ENCODE data around the gene LIN52.

DNA sequence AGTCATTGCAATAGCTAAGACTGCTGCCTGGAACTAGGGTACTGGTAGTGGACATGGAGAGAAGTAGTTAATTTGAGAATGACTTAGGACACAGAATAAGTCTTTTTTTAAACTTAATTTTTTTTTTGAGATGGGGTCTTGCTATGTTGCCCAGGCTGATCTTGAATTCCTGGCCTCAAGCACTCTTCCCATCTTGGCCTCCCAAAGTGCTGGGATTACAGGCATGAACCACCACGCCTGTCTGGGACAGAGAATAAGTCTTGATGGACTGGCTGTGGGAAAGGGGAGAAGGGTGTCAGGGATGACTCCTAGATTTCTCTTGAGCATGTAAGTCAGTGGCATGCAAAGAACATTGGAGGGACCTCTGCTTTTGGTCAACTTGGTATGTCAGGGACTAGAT lies 42.9 kb downstream of the LIN52 start:
- TF ChIP-seq EZH2 (IDR thresholded peaks at IDR 0.05; ENCODE audit: borderline replicate concordance, low read depth, low read length, poor library complexity, severe bottlenecking) = no peak
- TF ChIP-seq, protein P1, sequence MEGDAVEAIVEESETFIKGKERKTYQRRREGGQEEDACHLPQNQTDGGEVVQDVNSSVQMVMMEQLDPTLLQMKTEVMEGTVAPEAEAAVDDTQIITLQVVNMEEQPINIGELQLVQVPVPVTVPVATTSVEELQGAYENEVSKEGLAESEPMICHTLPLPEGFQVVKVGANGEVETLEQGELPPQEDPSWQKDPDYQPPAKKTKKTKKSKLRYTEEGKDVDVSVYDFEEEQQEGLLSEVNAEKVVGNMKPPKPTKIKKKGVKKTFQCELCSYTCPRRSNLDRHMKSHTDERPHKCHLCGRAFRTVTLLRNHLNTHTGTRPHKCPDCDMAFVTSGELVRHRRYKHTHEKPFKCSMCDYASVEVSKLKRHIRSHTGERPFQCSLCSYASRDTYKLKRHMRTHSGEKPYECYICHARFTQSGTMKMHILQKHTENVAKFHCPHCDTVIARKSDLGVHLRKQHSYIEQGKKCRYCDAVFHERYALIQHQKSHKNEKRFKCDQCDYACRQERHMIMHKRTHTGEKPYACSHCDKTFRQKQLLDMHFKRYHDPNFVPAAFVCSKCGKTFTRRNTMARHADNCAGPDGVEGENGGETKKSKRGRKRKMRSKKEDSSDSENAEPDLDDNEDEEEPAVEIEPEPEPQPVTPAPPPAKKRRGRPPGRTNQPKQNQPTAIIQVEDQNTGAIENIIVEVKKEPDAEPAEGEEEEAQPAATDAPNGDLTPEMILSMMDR (conservative IDR thresholded peaks at IDR 0.05; ENCODE audit: low read depth, low read length) = no peak

Data from A673 (cell line).